HG02588 (cell line): Measurements from ENCODE around the gene PKNOX2.

ENCODE experiments used
- ATAC-seq: cut with Tn5 transposase; IDR thresholded peaks from one replicate; pipeline ENCODE4 v1.9.1; 2021; ENCODE audit warnings: mild to moderate bottlenecking, moderate library complexity; ENCODE audit not compliant: unreplicated experiment

PKNOX2 gene

GRCh38 chr11:125164422-125165110 is at the start of gene PKNOX2:
TSS of gene PKNOX2 (plus strand) at chr11:125164751. CDS start at chr11:125351306, 186,555 bp downstream.
- ATAC-seq = no peak

GRCh38 chr11:125117429-125117828 is 47.1 kb upstream of the PKNOX2 start:
- ATAC-seq = no peak

- no peak for ATAC-seq
These were observed 41.2 kb upstream of the PKNOX2 start for GRCh38 chr11:125123194-125123946.

- no peak for ATAC-seq
These were observed 40.5 kb upstream of the PKNOX2 start for GRCh38 chr11:125123947-125124617.

- no peak for ATAC-seq
These were observed 39.9 kb upstream of the PKNOX2 start for GRCh38 chr11:125124618-125124992.

- ATAC-seq = no peak
These were observed 36.1 kb upstream of the PKNOX2 start for GRCh38 chr11:125128450-125128849.

- no peak for ATAC-seq
These were observed 35.1 kb upstream of the PKNOX2 start for GRCh38 chr11:125129316-125129993.

- ATAC-seq = no peak
These were observed 32.5 kb upstream of the PKNOX2 start for GRCh38 chr11:125132071-125132470.

GRCh38 chr11:125132596-125132995 is 32.0 kb upstream of the PKNOX2 start:
- no peak for ATAC-seq

- ATAC-seq = no peak
These were observed 28.6 kb upstream of the PKNOX2 start for GRCh38 chr11:125136001-125136400.

- ATAC-seq = no peak
These were observed 25.6 kb upstream of the PKNOX2 start for GRCh38 chr11:125138966-125139365.

- no peak for ATAC-seq
These were observed 24.8 kb upstream of the PKNOX2 start for GRCh38 chr11:125139778-125140177.

GRCh38 chr11:125140233-125140632 is 24.3 kb upstream of the PKNOX2 start:
- no peak for ATAC-seq

- ATAC-seq = no peak
These were observed 23.4 kb upstream of the PKNOX2 start for GRCh38 chr11:125141178-125141577.

GRCh38 chr11:125141686-125142535 is 22.6 kb upstream of the PKNOX2 start:
- ATAC-seq = peak; percentile 62

- ATAC-seq = no peak
These were observed 18.3 kb upstream of the PKNOX2 start for GRCh38 chr11:125146232-125146631.

- ATAC-seq = no peak
These were observed 17.3 kb upstream of the PKNOX2 start for GRCh38 chr11:125147280-125147679.

GRCh38 chr11:125148011-125148410 is 16.5 kb upstream of the PKNOX2 start:
- no peak for ATAC-seq

GRCh38 chr11:125148743-125149142 is 15.8 kb upstream of the PKNOX2 start:
- no peak for ATAC-seq

- ATAC-seq = no peak
These were observed 10.7 kb upstream of the PKNOX2 start for GRCh38 chr11:125153837-125154236.
